DMS53 treated with DMSO at 0.1 percent for 48 hours (cell line): ENCODE results near the gene PIAS4.

Experiments
- DNase-seq: peaks from one replicate; lab custom pipeline; 2025; ENCODE audit not compliant: unreplicated experiment; lab: John Stamatoyannopoulos, UW

PIAS4 gene

GRCh38 chr19:4069331-4069959 lies 61.9 kb downstream of the PIAS4 start:
- DNase-seq: no peak

GRCh38 chr19:4071610-4072009 lies 64.1 kb downstream of the PIAS4 start:
- DNase-seq: no peak

- DNase-seq: no peak
Observed at GRCh38 chr19:4075373-4075772, 67.8 kb downstream of the PIAS4 start.

DNA sequence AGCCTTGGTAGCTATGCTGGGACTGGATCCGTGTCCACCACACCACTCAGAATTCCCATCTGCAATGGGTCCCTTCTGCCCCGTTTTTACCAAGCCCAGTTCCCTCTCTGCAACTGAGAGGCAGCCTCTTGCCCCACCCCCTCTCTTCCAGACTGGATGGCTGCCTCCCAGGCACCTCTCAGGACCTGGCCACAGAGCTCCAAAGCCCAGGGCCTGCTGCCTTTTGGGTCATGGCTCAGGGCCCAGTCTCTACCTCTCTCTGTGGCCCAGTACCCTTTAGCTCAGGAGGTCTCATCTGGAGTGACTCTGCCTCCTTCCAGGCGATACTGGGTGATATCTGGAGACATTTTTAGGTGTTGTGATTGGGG lies 69.5 kb downstream of the PIAS4 start:
- no peak for DNase-seq

DNA sequence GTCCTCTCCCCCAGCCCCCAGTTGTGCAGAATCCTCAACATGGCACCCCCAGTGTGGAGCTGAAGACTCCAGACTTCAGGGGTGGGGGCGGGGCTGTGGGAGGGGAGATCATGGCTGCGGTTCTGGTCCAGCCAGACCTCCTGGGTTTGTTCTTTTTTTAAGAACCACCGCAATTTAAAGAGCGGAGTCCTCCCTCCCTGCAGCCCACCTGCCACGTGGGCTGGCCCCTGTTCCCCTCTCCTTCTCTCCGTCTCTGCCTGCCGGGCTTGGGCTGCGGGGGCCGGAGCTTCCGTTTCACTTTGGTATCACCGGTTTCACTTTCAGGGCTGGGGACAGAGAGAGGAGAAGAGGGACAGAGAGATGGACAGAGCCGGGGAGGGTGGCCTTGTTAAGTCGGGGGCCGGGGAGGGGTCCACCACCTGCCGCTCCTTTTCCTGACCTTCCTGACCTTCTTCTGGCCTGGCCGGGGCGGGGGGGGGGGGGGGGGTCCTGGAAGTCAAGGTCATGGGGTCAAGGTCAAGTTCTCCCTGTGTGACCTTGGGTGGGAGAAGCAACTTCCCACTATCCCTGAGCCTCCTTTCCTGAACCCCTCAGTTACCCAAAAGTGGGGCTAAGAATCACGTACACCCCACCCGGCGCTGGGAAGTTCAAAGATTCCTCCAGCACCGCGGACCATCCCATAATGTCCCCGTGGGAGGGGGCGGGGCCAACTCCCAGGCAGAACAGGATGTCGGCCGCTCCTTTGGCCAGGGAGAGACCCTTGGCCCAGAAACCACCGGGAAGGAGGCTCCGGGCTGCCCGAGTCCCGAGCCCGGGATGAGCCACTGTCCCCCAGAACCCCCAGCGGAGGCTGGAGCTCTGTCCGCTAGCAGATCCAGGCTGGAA lies 70.5 kb downstream of the PIAS4 start:
- no peak for DNase-seq

DNA sequence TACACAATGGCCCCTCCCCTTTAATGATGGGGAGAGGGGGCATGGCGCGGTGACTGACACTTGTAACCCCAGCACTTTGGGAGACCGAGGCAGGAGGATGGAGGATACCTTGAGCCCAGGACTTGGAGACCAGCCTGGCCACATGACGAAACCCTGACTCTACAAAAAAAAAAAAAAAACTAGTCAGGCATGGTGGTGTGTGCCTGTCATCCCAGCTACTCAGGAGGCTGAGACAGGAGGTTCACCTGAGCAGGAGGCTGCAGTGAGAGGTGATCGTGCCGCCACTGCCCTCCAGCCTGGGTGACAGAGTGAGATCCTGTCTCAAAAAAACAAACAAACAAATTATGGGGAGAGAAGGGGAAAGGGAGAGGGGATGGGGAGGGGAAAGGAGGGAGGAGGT lies 72.9 kb downstream of the PIAS4 start:
- no peak for DNase-seq

DNA sequence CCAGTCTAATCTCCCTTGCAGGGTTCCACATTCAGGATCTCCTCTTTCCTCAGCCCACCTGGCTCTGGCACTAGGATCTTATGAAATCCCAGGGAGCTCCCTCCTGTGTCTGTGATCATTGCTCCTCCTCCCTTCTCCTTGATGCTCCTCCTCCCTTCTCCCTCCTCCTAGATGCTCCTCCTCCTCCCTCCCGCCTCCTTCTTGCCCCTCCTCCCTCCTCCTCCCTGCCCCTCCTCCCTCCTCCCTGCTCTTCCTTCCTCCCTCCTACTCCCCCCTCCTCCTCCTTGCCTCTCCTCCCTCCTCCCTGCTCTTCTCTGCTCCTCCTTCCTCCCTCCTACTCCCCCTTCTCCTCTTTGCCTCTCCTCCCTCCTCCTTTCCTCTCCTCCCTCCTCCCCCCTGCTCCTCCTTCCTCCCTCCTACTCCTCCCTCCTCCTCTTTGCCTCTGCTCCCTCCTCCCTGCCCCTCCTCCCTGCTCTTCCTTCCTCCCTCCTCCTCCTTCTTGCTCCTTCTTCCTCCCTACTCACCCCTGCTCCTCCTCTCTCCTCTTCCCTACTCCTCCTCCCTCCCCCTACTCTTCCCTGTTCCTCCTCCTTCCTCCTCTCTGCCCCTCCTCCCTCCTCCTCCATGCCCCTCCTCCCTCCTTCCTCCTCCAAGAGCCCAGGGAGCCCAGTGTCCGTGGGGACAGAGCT lies 74.0 kb downstream of the PIAS4 start:
- DNase-seq: no peak

DNA sequence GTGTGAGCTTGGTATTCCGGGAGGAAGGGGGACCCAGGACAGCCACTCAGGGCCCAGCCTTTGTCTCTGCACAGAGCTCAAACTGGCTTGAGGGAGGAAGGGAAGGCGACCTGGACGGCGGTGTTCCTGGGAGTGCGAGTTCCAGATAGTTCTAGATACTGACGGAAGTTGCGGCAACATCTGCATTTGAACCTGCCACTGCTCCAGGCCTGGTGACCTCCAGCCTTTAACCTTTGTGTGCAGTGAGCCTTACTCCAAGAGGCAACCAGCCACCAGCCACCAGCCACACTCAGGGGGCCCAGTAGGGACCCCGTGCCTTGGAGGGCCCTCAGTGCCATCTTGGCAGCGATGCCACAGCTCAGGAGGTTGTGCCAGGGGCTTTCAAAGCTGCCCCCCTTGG lies 74.6 kb downstream of the PIAS4 start:
- no peak for DNase-seq

DNA sequence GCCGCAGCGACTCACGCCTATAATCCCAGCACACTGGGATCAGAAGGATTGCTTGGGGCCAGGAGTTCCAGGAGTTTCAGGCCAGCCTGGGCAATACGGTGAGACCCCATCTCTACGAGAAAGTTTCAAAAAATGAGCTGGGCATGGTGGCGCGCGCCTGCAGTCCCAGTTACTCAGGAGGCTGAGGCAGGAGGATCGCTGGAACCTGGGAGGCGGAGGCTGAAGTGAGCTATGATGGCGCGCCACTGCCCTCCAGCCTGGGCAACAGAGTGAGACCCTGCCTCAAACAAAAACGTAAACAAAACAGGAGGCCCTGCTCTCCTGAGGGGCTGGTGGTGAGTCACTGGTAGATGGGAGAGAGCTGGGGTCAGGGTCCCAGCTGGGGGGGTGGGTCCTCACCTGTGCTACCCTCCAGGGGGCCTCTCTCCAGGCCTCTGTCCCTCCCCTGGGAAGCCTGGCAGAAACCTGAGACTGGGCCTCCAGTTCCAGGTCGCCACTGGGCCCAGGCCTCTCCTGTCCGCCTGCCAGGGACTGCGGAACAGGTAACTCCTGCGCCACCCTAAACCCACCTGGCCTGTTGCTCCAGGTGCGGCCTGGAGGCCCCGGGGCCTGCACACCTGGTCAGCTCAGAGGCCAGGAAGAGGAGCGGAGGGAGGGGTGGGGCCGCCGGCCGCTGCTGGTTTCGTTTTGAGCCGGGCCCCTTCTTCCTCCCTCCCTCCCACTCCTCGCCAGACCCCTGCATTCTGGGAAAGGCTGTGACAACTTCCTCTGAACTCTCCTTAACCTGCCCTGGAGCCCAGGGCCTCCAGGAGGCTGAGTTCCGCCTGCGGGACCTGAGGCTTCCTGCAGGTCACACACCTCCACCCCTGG lies 76.4 kb downstream of the PIAS4 start:
- DNase-seq: peak; percentile 47

GRCh38 chr19:4084547-4084877 lies 77.0 kb downstream of the PIAS4 start:
- no peak for DNase-seq

DNA sequence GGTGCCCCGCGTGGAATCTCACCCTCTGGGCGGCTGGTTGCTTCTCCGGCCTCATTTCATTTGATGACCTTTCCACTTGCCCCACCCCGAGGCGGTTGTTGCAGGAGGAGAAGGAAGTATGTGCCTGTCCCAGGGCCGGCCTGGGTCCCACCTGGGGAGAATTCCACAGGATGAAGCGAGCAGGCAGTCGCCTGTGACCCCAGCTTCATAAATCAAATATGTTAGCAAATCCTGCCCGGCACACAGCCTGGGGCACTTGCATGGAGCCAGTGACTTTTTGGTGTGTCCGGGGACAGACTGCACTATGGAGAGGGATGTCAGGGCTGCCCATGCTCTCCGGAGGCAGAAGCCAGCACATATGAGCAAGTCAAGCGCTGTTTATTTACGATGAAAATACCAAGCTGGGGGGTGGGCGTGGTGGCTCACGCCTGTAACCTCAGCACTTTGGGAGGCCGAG lies 78.9 kb downstream of the PIAS4 start:
- no peak for DNase-seq

DNA sequence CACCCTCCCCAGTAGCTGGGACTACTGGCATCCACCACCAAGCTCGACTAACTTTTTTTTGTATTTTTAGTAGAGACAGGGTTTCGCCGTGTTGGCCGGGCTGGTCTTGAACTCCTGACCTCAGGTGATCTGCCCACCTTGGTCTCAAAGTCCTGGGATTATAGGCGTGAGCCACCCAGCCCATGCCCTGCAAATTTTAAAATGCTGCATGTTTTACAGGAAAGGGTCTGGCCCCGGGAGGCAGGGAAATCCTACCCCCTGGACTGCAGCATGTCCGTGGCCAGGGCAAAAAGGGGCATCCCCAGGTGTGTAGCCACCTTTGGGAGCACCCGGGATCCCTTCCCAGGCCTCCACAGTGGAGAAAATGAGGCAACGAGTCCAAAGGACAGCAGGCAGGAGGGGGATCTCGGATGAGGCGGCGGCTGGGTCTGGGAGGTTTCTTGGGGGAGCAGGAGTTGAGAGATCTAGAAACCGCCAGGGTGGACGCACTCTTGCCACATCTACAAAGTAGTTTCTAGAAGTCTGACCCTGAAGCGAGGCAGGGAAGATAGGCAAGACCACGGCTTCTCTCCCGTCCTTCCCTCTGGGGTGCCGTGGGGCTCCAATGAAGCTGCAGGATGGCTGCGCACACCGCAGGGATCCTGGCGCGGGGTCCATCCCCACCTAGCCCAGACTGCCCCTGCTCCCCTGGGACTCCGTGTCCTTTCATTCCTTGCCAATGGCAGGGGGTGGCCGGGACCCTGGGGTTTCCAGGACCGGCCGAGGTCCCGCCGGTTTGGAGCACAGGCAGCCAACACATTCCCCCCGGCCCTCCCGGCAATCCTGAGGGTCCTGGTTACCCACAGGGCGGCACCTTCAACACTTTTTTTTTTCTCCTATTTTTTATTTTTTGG lies 80.5 kb downstream of the PIAS4 start:
- no peak for DNase-seq

DNA sequence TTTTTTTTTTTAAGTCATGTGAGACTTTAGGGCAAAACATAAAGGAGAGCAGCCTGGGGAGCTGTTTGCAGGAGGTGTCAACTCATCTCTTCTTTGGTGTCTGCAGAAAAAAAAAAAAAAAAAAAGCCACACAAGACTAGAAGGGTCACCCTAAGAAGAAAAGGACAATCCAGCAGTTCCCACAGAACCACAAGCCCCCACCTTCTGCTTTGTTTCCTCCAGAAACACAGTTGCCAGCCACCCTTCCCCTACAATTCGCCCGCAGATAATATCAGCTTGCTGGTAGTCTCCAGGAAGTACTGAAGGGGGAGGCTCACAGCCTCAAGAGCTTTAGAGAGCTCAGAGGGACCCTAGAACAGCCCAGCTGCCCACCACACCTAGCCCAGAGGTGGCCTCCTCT lies 81.4 kb downstream of the PIAS4 start:
- no peak for DNase-seq
